Liver (tissue), 9 donors: ENCODE results near the gene AKAP13. TPM values are rescaled to one million over a fixed set of nuclear protein-coding genes. Genes with fewer than 3 reads are reported as not detected.

Experiments
- DNase-seq: peaks from one replicate; pipeline ENCODE4 v3.0.0-alpha.2; 2017; ENCODE audit warnings: low spot score
- H3K27ac ChIP-seq, 2 donors: one replicate each; pipeline ENCODE4 v1.7.0; 2013; ENCODE audit warnings: inconsistent platforms in 2 of 2, low read length in 2 of 2, control low read depth in 1 of 2, low read depth in 1 of 2, mild to moderate bottlenecking in 1 of 2
- H3K27me3 ChIP-seq, 4 donors: one replicate each; pipeline versions ENCODE4 v1.6.1 to v1.7.0; 2013; ENCODE audit warnings: low read length in 3 of 4, inconsistent platforms in 1 of 4, mild to moderate bottlenecking in 1 of 4, moderate library complexity in 1 of 4; ENCODE audit not compliant: control insufficient read depth in 4 of 4, insufficient read depth in 4 of 4
- H3K36me3 ChIP-seq, 4 donors: one replicate each; pipeline versions ENCODE4 v1.6.1 to v1.7.0; 2013; ENCODE audit warnings: low read length in 3 of 4, mild to moderate bottlenecking in 3 of 4, low read depth in 1 of 4, moderate library complexity in 1 of 4; ENCODE audit not compliant: control insufficient read depth in 4 of 4, insufficient read depth in 3 of 4
- H3K4me1 ChIP-seq, 4 donors: one replicate each; pipeline versions ENCODE4 v1.6.1 to v1.7.0; 2013; ENCODE audit warnings: low read length in 3 of 4, mild to moderate bottlenecking in 3 of 4, moderate library complexity in 1 of 4; ENCODE audit not compliant: control insufficient read depth in 4 of 4, insufficient read depth in 4 of 4
- H3K4me3 ChIP-seq, 3 donors: one replicate each; pipeline versions ENCODE4 v1.6.1 to v1.7.0; 2013; ENCODE audit warnings: low read length in 3 of 3, control low read depth in 1 of 3, low read depth in 1 of 3, mild to moderate bottlenecking in 1 of 3
- H3K9ac ChIP-seq, 2 donors: one replicate each; pipeline ENCODE4 v1.7.0; 2013; ENCODE audit warnings: low read length in 2 of 2, mild to moderate bottlenecking in 2 of 2, moderate library complexity in 2 of 2, control low read depth in 1 of 2, low read depth in 1 of 2
- H3K9me3 ChIP-seq, 4 donors: one replicate each; pipeline versions ENCODE4 v1.6.1 to v1.7.0; 2013; ENCODE audit warnings: low read length in 3 of 4; ENCODE audit not compliant: control insufficient read depth in 4 of 4
- ATF3 ChIP-seq: IDR thresholded peaks from 2 replicates; pipeline ENCODE4 v1.6.1; 2016; ENCODE audit warnings: antibody characterized with exemption
- EGR1 ChIP-seq, 2 donors: IDR thresholded peaks; 2 replicates each; pipeline ENCODE4 v1.6.1; 2016 to 2018; ENCODE audit warnings: antibody characterized with exemption in 2 of 2, low read depth in 2 of 2
- FOXA1 ChIP-seq: IDR thresholded peaks from 2 replicates; pipeline ENCODE4 v1.6.1; 2016; ENCODE audit warnings: antibody characterized with exemption
- FOXA2 ChIP-seq: IDR thresholded peaks from 2 replicates; pipeline ENCODE4 v1.6.1; 2016; ENCODE audit warnings: antibody characterized with exemption
- GABPA ChIP-seq, 2 donors: IDR thresholded peaks in 1 of 2; conservative IDR thresholded peaks in 1 of 2; 2 replicates each; pipeline ENCODE4 v1.6.1; 2016; ENCODE audit warnings: antibody characterized with exemption in 2 of 2, mild to moderate bottlenecking in 1 of 2, moderate library complexity in 1 of 2
- HNF4A ChIP-seq, 2 donors: conservative IDR thresholded peaks; 2 replicates each; pipeline ENCODE4 v1.6.1; 2016; ENCODE audit warnings: antibody characterized with exemption in 2 of 2, mild to moderate bottlenecking in 2 of 2
- JUND ChIP-seq, 2 donors: IDR thresholded peaks; 2 replicates each; pipeline ENCODE4 v1.6.1; 2016; ENCODE audit warnings: antibody characterized with exemption in 2 of 2
- NR2F2 ChIP-seq: IDR thresholded peaks from 2 replicates; pipeline ENCODE4 v1.6.1; 2016; ENCODE audit warnings: antibody characterized with exemption
- RAD21 ChIP-seq, 2 donors: IDR thresholded peaks; 2 replicates each; pipeline ENCODE4 v1.6.1; 2016; ENCODE audit warnings: antibody characterized with exemption in 2 of 2, mild to moderate bottlenecking in 2 of 2
- RXRA ChIP-seq, 2 donors: IDR thresholded peaks; 2 replicates each; pipeline ENCODE4 v1.6.1; 2017 to 2018; ENCODE audit warnings: antibody characterized with exemption in 2 of 2, mild to moderate bottlenecking in 1 of 2
- SP1 ChIP-seq: IDR thresholded peaks from 2 replicates; pipeline ENCODE4 v1.6.1; 2018; ENCODE audit warnings: antibody characterized with exemption, mild to moderate bottlenecking
- TAF1 ChIP-seq: conservative IDR thresholded peaks from 2 replicates; pipeline ENCODE4 v1.6.1; 2016; ENCODE audit warnings: antibody characterized with exemption, mild to moderate bottlenecking
- ZBTB33 ChIP-seq: IDR thresholded peaks from 2 replicates; pipeline ENCODE4 v1.6.1; 2016; ENCODE audit warnings: antibody characterized with exemption
- WGBS: extraction: QIAGEN DNeasy Blood & Tissue Kit; methylation state at CpG from one replicate; pipeline ENCODE4 v1.1.7; 2013; 5-methylcytosine and 5-hydroxymethylcytosine counted together
- polyA plus RNA-seq, 2 donors: library from polyadenylated mRNA; stranded (reverse) in 1 of 2; unstranded in 1 of 2; fragments of 200-250 nt in 1 of 2; fragments of >200 nt in 1 of 2; fragmentation: Nextera tagmentation in 1 of 2; extraction: Ambion mirVana in 1 of 2; gene quantifications; one replicate each; pipeline versions ENCODE4 v1.2.1 to v1.2.3, GENCODE V29; 2013 to 2015
- total RNA-seq, 2 donors: library from RNA; depleted of rRNA; stranded (reverse); fragments of >200 nt; gene quantifications; one replicate each; pipeline ENCODE4 v1.2.3, GENCODE V29; 2014
- TF ChIP-seq, protein P1 (sequence below): fragments of 150-350 bp; IDR thresholded peaks from 2 replicates; pipeline ENCODE4 v1.5.1; 2017; ENCODE audit warnings: improper control_type of control experiment, low read depth, low read length; ENCODE audit not compliant: missing input control
- TF ChIP-seq, protein P2 (sequence below): IDR thresholded peaks from 2 replicates; pipeline ENCODE4 v1.6.1; 2016; ENCODE audit warnings: antibody characterized with exemption
- TF ChIP-seq, protein P3 (sequence below): IDR thresholded peaks from 2 replicates; pipeline ENCODE4 v1.6.1; 2016; ENCODE audit warnings: antibody characterized with exemption, mild to moderate bottlenecking
- donor health status: healthy.
- donor health status: healthy.
- donor health status: healthy.
- donor health status: healthy.
- donor health status: healthy.

The AKAP13 gene
- total and polyA plus RNA-seq, 4 donors: 18.6 to 92.3 (median 37.4) TPM

DNA sequence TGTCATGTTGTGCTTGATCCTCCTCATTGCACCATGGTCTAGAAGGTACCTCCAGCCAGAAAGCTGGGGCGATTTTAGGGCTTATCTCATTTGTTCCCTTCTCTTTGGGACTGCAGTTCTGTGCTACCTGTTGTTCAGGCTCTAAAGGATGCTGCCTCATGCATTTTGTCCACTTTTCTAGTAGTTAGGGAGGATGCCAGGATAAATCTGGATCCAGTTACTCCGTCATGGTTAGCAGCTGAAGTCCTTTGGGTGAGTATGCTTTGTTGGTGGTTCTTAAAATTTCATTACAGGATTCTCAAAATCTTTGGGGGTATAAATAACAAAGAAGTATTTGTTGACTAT is 8.9 kb downstream of the AKAP13 start:
- no peak for TF ChIP-seq EGR1 (IDR thresholded peaks at IDR 0.05; ENCODE audit: low read depth in 2 of 2)
- H3K27me3 ChIP-seq: no peaks in the 10 kb centered on the region
- H3K36me3 ChIP-seq: no peaks in the 10 kb centered on the region
- H3K4me1 ChIP-seq: peaks cover 0 to 6% (median under 1%) of the 10 kb centered on the region in 4 donors
- no peaks in the 10 kb centered on the region for H3K9me3 ChIP-seq
- WGBS: 93% methylated on average over 2 of the region's 2 CpGs
- no peak overlapping the region for H3K9ac ChIP-seq
- H3K4me3 ChIP-seq: no peak overlapping the region
- no peak overlapping the region for H3K27ac ChIP-seq
- DNase-seq: no peak

GRCh38 chr15:85389772-85390171 is 9.4 kb downstream of the AKAP13 start:
- no peaks in the 10 kb centered on the region for H3K36me3 ChIP-seq
- 93% methylated on average over 4 of the region's 4 CpGs for WGBS
- no peak overlapping the region for H3K27ac ChIP-seq
- no peaks in the 10 kb centered on the region for H3K27me3 ChIP-seq
- H3K4me3 ChIP-seq: no peak overlapping the region
- peaks cover 0 to 6% (median 2%) of the 10 kb centered on the region in 4 donors for H3K4me1 ChIP-seq
- no peak for DNase-seq
- no peak for TF ChIP-seq EGR1 (IDR thresholded peaks at IDR 0.05; ENCODE audit: low read depth in 2 of 2)
- no peak for TF ChIP-seq JUND (IDR thresholded peaks at IDR 0.05)
- no peak for TF ChIP-seq ZBTB33
- no peak for TF ChIP-seq SP1
- TF ChIP-seq, protein P1, sequence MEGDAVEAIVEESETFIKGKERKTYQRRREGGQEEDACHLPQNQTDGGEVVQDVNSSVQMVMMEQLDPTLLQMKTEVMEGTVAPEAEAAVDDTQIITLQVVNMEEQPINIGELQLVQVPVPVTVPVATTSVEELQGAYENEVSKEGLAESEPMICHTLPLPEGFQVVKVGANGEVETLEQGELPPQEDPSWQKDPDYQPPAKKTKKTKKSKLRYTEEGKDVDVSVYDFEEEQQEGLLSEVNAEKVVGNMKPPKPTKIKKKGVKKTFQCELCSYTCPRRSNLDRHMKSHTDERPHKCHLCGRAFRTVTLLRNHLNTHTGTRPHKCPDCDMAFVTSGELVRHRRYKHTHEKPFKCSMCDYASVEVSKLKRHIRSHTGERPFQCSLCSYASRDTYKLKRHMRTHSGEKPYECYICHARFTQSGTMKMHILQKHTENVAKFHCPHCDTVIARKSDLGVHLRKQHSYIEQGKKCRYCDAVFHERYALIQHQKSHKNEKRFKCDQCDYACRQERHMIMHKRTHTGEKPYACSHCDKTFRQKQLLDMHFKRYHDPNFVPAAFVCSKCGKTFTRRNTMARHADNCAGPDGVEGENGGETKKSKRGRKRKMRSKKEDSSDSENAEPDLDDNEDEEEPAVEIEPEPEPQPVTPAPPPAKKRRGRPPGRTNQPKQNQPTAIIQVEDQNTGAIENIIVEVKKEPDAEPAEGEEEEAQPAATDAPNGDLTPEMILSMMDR: no peak
- TF ChIP-seq GABPA (IDR thresholded peaks at IDR 0.05 in 1 of 2, conservative IDR thresholded peaks at IDR 0.05 in 1 of 2): no peak
- no peak for TF ChIP-seq NR2F2
- TF ChIP-seq, protein P2, sequence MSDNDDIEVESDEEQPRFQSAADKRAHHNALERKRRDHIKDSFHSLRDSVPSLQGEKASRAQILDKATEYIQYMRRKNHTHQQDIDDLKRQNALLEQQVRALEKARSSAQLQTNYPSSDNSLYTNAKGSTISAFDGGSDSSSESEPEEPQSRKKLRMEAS: no peak
- no peak for TF ChIP-seq FOXA2
- no peak for TF ChIP-seq RXRA (IDR thresholded peaks at IDR 0.05)
- no peak for TF ChIP-seq HNF4A (conservative IDR thresholded peaks at IDR 0.05)
- TF ChIP-seq, protein P3, sequence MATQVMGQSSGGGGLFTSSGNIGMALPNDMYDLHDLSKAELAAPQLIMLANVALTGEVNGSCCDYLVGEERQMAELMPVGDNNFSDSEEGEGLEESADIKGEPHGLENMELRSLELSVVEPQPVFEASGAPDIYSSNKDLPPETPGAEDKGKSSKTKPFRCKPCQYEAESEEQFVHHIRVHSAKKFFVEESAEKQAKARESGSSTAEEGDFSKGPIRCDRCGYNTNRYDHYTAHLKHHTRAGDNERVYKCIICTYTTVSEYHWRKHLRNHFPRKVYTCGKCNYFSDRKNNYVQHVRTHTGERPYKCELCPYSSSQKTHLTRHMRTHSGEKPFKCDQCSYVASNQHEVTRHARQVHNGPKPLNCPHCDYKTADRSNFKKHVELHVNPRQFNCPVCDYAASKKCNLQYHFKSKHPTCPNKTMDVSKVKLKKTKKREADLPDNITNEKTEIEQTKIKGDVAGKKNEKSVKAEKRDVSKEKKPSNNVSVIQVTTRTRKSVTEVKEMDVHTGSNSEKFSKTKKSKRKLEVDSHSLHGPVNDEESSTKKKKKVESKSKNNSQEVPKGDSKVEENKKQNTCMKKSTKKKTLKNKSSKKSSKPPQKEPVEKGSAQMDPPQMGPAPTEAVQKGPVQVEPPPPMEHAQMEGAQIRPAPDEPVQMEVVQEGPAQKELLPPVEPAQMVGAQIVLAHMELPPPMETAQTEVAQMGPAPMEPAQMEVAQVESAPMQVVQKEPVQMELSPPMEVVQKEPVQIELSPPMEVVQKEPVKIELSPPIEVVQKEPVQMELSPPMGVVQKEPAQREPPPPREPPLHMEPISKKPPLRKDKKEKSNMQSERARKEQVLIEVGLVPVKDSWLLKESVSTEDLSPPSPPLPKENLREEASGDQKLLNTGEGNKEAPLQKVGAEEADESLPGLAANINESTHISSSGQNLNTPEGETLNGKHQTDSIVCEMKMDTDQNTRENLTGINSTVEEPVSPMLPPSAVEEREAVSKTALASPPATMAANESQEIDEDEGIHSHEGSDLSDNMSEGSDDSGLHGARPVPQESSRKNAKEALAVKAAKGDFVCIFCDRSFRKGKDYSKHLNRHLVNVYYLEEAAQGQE: no peak
- no peak for TF ChIP-seq TAF1
- no peak for TF ChIP-seq RAD21 (IDR thresholded peaks at IDR 0.05)
- TF ChIP-seq ATF3: no peak
- no peak for TF ChIP-seq FOXA1
- no peak overlapping the region for H3K9ac ChIP-seq
- no peaks in the 10 kb centered on the region for H3K9me3 ChIP-seq
